Measurements from ENCODE around the gene RBFOX2.
"Not testable (repeated sequence)": the region's sequence is repeated elsewhere in the genome, so short reads cannot be mapped to it uniquely, and the experiment has no call there.

RBFOX2 gene

DNA sequence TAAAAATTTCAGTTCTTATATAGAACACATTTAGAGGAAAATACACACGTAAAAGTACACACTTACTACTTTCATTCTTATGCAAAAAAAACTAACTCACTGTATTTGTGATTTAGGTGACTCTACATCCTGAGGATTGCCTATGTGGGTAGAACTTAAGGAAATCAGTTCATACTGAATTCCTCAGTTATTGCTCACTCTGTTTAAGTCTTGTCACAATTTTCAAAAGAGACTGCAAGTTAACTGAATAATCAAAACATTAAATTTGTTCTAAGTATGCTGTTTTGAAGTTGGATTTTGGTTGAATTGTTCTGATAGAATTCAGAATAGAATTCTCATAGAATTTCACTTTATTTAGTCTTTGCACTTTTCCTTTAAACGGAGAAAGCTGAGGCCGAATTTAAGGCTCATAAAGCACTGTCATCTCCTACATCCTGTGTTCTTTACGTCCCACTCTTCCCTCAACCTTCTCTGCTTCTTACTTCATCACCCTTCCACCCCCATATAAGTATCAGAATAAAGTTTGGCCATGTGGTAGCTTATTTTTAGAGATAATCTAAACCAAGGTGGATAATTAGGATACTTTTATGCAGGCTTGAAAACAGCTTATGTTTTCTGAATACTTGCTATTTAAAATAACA, 251.2 kb downstream of the RBFOX2 start:
- no peak for DNase-seq (ENCODE audit: low read depth in 2 of 2)

DNA sequence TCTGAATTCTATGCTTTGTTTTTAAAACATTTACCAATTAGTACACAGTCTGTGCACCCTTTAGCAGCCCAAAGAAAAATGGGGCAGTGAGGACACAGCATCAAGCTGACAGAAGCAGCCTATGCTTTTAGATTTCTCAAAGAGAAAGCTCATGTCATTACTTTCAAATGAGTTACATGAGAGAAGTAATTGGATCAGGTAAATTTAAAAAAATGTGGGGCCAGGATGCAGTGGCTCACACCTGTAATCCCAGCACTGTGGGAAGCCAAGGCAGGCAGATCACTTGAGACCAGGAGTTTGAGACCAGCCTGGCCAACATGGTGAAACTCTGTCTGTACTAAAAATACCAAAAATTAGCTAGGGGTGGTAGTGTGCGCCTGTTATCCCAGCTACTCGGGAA, 253.3 kb downstream of the RBFOX2 start:
- no peak for DNase-seq (ENCODE audit: low read depth in 2 of 2)

DNA sequence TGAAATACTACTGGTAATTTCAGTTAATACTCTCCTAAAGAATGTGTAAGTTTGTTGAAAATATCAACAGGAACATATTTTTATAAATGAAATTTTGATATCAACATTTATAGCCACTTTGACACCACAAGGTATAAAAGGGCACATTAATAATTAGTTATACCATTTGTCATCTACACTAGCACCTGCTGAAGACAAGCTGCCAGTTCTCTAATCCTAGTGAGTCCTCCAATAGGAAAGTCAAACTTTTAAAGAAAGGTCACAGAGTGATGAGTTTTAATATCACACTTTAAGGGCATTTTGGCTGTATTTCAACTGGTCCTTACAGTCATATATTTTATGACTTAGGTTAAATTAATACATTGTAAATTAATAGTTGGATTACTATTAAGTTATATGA, 258.6 kb downstream of the RBFOX2 start:
- DNase-seq (ENCODE audit: low read depth in 2 of 2), result no peak

DNA sequence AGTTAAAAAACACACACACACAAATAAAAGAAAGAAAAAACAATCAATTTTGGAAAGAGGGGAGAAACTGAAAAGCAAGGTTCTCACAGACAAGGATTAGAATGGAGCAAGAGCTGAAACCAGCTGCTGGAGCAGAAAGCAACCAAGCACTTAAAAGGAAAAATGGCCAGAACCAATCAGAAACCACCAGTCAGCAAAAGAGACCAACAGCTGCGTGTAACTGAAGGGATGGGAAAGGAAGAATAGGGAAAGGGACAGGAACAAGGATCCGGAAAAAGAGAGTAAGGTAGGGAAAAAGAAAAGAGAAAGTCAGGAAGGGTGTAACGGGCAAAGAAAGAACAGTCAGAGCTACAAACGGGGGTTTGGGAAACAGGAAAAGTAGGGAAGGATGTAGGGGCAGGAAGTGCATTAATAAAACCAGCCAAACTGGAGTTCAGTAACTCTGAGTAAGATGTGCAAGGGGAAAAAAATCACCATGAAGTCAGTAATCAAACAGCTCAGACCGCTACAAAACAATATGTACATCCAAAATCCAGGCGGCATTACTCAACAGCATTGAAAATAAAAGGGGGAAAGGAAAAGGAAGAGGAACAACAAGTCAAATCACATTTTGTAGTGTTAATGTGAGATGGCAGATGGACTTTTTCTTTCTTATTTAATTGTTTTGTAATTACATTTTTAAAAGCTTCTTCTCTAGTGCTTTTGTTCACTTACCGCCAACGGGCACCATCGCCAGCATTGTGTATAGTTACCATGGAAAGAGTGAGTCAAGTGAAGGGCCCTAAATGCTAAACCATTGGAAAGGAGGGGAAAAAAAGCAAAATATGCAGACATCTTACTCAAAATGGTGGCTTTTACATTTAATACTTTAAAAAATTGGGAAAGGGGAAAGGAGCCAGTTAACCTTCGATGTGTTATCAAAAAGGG, 261.7 kb downstream of the RBFOX2 start:
- no peak for DNase-seq (ENCODE audit: low read depth in 2 of 2)

DNA sequence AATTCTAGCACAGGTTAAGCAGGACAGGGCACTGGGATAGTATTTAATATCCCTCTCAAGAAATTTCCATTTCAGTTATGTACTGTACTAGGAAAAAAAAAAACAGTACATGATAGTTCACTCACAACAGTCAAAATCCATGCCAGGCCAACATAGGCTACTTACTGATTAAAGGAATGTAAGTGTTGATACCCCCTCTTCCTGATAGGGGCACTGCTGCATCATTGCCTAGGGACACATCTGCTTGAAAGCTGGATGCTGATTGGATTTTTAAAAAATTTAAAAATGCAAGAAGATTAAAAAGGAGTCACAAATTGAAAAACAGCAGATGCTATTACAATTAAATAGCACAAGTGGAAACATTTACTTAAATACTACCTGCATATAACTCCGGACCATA, 267.6 kb downstream of the RBFOX2 start:
- DNase-seq (ENCODE audit: low read depth in 2 of 2), result no peak

DNA sequence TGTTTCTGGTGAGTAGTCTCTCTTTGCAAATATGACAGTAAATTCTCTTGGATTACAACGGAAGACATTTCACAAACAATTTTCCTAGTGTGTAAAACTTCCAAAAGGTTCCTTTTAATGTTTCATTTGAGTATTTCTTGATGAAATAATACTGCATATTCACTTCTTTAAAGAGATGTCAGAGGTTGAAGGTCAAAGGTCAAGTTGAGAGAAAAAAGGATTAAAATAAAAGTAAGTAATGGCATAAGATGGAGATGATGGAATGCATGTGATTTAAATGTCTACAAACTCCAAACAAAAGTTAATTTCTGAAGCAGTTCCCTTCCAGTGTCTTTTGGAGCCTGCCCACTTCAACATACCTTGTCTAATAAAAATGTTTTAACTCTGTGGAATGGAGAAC, 270.2 kb downstream of the RBFOX2 start:
- DNase-seq (ENCODE audit: low read depth in 2 of 2), result no peak

DNA sequence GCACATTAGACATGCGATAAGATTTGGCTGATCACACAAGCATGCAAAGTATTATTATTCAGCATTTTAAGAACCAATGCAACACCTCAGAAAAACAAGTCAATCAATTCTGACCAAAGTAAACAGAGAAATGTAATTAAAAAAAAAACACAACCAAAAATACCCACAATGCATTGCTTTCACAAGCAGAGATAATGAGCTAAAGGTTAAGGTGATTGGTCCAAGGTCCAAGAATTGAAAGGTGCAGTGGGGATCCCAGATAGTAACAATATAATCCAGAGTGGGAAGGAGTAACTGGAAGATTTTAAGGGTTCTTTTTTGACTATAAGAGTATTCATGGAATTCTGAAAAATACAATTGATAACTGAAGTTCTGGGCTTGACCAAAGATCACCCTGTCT, 271.9 kb downstream of the RBFOX2 start:
- no peak for DNase-seq (ENCODE audit: low read depth in 2 of 2)

DNA sequence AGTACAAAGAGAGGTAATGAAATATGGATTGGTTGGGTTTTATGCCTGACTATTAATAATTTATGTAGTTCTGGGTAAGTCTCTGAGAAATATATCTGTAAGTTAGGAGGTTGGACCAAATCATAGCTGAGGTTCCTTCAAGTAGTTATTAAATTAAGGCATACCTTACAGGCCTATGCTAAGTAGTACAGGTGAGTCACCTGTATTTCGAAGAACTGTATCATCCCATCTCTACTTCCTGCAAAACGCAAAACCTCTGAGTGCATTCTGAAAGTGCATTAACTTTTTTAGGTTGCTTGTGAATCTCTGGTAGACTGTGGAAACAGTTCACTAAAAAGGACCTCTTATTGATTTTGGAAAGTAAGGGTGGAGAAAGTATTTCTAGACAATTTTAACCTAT, 273.9 kb downstream of the RBFOX2 start:
- DNase-seq (ENCODE audit: low read depth in 2 of 2), result no peak

DNA sequence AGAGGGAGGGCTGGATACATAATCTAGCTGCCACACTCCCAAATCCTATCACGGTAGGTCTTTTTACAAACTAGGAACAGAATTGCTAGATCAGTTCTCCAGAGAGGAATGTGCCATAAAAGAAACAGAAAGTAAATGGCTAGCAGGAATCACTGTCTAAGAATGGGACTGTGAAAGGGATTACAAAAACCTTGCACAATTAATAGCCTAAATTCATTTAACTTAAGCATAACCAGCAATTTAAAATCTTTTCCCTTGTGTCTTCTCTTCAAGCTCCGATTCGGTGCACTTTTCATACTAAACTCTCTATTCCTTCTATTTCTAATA, 275.8 kb downstream of the RBFOX2 start:
- no peak for DNase-seq (ENCODE audit: low read depth in 2 of 2)

DNA sequence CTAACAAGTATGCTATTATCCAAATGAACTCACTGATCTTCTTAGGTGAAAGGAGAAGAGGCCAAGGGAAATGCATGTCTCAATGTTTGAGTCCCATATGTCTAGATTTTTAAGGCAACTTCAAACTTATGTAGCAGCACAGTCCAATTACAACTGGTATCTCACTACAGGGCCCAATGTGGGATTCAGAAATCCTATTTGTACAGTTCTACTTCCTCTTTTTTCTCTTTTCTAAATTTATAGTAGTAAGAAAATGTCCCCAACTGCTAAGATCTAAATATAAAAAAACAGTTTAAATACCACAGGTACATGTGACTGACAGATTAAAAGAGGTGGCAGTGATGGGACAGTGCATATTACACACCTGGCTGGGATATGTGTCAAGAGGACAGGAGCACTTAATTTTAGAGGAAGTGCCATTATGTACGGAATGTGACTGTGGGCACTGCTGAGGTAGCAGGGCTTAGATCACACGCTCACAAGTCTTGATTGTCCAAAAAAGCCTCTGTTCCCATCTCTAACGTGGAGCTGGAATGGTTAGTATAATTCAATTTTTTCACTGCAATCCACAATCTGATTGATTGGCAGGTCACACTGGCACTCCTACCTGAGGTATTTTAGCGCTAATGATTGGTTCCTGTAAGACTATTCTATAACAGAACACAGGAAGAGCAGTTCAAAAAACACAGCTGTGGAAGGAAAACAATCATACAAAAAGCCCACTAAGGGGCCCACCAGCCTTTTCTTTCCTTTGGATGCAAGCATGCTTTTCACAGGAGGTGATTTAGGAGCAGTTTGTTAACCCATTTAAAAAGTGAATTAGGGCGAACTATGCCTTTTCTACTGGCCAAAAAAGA, 276.4 kb downstream of the RBFOX2 start:
- DNase-seq (ENCODE audit: low read depth in 2 of 2), result no peak

DNA sequence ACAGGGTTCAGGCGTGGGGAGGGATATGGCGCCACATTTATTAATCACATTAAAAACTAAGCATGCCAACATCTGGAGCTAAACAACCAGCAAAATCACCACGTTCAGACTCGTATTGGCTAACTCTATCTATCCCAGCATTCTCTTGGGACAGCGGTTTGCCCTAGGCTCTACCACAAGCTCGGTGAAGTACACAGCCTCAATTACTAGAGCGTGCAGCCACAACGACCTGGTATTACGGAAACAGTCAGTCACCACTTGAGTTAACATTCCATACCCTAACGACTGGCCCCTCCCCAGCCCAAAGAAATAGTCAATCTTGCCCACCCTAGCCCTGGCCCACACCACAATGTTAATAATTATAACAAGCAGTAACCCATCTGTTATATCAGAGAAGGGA, 278.8 kb downstream of the RBFOX2 start:
- no peak for DNase-seq (ENCODE audit: low read depth in 2 of 2)

DNA sequence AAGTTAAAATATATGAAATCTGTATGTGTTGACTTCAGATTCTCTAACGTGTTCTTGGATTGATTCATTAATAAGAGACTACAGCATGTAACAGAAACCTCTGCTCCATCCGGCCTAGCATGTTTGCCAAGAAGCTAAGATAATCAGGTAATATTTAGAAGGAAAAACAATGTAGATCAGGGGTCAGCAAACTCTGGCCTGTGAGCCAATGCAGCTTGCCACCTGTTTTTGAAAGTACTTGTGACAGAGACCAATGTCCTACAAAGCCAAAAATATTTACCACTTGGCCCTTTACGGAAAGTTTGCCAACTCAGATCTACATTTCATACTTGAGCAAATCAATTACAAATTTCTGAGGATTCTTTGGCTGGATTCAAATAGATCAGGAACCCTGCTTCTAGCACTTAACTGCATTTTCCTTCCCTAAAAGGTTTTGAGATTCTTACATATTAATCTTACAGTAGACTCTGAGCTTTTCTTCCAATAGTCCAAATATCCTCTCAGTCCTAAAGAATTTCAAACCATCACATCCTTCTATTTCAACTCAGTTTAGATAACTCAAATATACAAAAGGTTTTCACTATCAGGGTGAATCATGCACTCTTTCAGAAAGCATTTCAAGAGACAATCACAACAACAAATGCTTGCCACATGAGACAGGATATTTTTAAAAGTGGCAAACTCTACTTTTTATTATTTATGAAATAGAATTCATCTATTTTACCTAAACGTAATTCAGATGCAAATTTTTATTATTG, 281.5 kb downstream of the RBFOX2 start:
- DNase-seq (ENCODE audit: low read depth in 2 of 2), result no peak

DNA sequence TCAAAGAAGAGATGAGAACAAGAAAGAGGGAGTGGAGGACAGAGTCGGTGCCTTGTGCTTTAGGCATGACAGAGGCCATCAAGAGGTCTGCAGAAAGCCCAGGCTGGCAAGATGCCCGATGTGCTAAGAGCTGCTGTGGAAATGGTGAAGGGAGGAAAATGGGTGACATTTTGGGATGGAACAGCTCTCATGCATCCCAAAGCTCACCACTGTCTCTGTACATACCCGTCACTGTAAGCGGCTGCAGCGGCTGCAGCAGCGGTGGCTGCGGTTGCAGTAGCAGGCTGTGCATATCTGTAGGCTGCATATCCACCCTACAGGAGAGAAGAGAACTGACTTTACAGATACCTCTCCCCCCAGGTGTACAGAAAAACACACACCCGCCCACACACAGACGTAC, 282.4 kb downstream of the RBFOX2 start:
- DNase-seq (ENCODE audit: low read depth in 2 of 2), result no peak

DNA sequence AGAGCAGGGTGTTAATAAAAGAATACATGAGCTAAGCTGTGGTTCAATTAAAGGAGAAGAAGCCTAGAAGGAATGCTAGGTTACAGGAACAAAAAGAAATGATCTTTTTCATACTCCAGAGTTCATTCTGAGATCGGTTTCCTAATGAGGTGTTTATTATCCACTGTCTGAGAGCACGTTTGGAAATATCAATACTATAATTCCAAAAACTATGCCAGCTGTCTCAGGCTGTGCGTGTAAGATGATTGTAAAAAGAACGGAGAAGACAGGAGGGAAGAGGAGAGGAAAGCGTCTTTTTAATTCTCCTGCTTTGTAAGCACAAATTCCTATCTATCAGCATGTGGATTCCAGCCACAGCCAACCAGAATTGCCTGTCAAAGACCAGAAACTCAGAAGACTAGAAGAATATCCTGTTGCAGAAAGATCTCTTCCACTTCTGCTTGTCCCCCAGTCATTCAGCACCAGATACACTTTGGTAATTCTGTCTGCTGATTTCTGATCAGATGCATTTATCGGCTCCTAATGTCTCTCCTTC, 285.2 kb downstream of the RBFOX2 start:
- no peak for DNase-seq (ENCODE audit: low read depth in 2 of 2)

DNA sequence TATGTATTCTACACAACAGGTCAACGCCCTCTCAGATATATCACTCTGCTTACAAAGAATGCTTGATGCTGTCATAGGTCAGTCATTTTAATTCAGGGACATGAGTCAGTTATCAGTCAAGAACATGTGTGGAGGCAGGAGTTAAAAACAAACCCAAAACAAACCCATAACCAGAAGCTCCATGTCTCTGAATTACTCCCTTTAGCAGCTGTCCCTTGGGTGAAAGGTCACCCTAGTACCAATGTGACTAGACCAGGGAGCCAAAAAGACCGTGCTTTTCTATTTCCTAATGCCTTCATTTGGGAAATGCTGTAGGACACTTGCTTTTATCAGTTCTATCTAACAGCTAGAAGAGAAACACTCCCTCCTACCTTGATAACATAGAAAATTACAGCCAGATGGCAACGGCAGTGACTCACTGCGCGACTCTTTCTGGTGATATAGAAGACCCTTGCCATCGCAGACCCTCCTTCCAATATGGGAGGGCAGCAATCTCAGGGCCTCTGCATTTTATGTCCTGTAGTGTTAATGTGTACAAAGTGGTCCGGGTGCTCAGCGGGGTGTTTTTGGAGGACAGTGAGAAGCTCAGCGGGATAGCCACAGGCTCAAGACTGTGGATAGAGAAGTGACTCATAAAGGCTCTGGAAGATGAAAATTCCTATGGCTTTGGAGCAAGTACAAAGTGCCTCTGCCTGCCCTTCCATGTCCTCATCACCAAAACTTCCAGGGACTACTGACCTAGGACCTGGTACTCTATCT, 286.1 kb downstream of the RBFOX2 start:
- no peak for DNase-seq (ENCODE audit: low read depth in 2 of 2)

DNA sequence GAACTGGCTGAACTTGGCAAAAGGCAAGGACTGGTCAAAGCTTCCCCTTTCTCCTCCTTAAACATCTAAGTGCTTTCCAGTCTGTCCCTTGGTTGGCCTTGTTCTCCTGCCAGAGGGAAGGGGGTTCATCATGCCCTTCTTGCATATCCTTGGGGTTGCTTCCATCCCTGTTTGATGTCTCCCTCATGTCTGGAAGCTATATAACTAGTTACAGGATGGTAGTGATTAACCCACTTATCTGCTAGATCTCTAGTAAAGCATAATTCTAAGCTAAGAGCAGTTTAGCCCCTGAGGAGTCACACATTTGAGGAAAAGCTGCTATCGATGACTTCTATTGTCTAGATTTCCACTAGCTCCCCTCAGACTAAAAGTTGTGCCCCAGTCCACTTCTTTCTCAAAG, 288.0 kb downstream of the RBFOX2 start:
- no peak for DNase-seq (ENCODE audit: low read depth in 2 of 2)

DNA sequence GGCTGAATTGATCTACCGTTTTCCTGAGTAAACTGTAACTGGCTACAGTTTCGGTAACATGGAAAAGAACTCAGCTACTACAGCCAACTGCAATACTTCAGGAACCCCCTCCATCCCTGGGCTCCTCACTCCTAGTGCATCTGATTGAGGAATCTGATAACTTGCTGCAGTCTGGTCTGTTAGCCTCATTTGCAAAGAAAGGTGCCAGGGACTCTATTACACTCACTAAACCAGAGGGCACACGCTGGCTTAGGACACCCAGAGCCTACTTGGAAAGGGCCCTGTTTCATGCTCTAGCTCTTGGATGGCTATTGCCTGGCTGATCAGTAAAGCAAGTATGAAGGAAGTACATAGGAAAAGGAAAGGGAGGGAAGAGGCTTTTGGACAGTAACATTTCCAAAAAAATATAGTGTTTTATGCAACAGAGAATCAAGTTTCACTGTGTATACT, 288.7 kb downstream of the RBFOX2 start:
- DNase-seq (ENCODE audit: low read depth in 2 of 2), result no peak

DNA sequence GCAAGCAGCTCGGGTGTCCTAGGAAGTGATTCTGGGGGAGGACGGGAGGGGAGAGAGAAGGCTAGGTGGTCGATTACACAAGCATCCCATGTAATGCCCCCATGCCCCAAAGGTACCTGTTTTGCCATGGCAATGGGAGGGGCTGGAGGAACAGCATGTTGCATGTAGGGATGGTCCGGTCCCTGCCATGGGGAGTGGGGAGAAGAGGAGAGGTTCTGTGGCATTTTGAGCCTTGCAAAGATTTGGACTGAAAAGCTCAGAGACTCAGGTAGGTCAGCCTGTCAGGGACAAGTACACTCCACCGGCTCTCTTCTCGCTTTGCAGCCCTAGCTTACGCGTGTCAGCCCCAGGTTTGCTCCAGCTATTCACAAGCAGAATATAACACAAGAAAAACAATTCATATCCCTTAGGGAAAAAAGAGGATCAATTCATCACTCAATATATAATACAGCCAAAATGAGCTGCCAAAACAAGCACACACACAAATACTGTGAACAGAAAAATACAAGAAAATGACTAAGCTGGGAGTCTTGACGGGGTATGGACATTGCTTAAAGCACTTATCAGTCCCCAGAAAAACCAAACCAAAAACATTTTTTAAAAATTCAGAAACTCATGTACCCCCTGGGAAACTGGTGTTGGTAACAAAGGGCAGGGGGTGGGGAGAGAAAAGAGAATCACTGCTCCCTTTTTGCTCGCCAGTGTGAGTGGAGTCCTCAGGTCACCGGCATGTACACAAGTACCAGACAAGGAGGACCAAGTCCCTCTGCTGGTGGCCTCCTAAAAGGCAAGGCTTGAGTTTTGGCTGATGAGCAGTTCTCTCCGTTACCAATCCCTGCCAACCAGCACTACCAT, 289.3 kb downstream of the RBFOX2 start:
- DNase-seq (ENCODE audit: low read depth in 2 of 2), result no peak

DNA sequence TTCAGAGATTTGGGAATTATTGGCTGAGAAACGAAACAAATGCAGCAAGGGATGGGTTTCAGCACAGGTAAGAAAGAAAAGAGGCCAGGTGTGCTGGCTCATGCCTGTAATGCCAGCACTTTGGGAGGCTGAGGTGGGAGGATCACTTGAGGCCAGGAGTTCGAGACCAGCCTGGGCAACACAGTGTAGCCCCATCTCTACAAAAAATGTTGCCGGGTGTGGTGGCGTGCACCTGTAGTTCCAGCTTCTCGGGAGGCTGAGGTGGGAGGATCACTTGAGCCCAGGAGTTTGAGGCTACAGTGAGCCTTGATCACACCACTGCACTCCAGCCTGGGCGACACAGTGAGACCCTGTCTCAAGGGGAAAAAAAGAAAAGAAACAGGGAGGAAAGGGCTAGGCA, 290.7 kb downstream of the RBFOX2 start:
- not testable (repeated sequence) for DNase-seq (ENCODE audit: low read depth in 2 of 2)

DNA sequence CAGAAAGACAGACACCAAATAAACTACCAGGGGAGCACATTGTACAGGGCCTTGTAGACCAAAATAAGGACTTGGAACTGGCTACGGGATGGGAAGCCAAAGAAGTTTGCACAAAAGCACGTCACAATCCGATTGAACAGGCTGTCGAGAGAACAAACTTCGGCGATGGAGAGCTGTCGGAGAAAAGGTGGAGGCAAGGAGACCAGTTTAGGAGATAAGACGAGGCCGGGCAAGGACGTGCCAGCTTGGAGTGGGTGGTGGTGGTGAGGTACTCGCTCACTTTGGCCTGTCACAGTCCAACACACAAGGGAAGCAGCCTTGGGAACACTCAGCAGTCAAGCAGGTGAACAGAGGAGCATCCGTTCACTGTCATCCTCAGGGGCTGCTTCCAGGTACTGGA, 291.9 kb downstream of the RBFOX2 start:
- no peak for DNase-seq (ENCODE audit: low read depth in 2 of 2)
